GM19239 (cell line): ENCODE data around the gene SGSH.

Experiments
- DNase-seq: peaks from one replicate; pipeline ENCODE4 v3.0.0; 2011; ENCODE audit warnings: low spot score; ENCODE audit not compliant: insufficient read length
- FAIRE-seq: peaks from 2 replicates; lab custom pipeline; 2011; peaks lifted over from hg19 to GRCh38; lab: Jason Lieb, UNC

The SGSH gene

GRCh38 chr17:80168371-80168770 lies 51.8 kb downstream of the SGSH start:
- FAIRE-seq, result no peak
- no peak for DNase-seq

GRCh38 chr17:80166446-80166845 lies 53.7 kb downstream of the SGSH start:
- FAIRE-seq, result no peak
- DNase-seq, result no peak

GRCh38 chr17:80164185-80164584 lies 55.9 kb downstream of the SGSH start:
- no peak for DNase-seq
- FAIRE-seq, result no peak

- DNase-seq, result no peak
- no peak for FAIRE-seq
Measured at GRCh38 chr17:80163336-80163735, 56.8 kb downstream of the SGSH start.

GRCh38 chr17:80160536-80160935 lies 59.6 kb downstream of the SGSH start:
- DNase-seq, result no peak
- FAIRE-seq, result no peak
